Right cardiac atrium (tissue), 5 donors: ENCODE results near the gene SV2A. TPM values are rescaled to one million over a fixed set of nuclear protein-coding genes. Genes with fewer than 3 reads are reported as not detected.
"Not testable (repeated sequence)": the region's sequence is repeated elsewhere in the genome, so short reads cannot be mapped to it uniquely, and the experiment has no call there.

ENCODE experiments used
- ATAC-seq, 2 donors: fragments of 200-7000 bp; cut with Tn5 transposase; one replicate each; pipeline versions ENCODE4 v1.8.0 to v1.9.1; 2020; ENCODE audit warnings: moderate library complexity in 2 of 2, mild to moderate bottlenecking in 1 of 2
- DNase-seq, 3 donors: peaks; one replicate each; pipeline ENCODE4 v3.0.0-alpha.2; 2020
- H3K27ac ChIP-seq: one replicate; pipeline ENCODE4 v1.5.1; 2013; ENCODE audit warnings: mild to moderate bottlenecking, low read length, control low read depth, moderate library complexity
- H3K27me3 ChIP-seq: one replicate; pipeline ENCODE4 v1.6.1; 2013; ENCODE audit not compliant: control insufficient read depth, insufficient read depth
- H3K4me1 ChIP-seq: one replicate; pipeline ENCODE4 v1.6.1; 2013; ENCODE audit warnings: low read length; ENCODE audit not compliant: control insufficient read depth, insufficient read depth
- H3K4me3 ChIP-seq: one replicate; pipeline ENCODE4 v1.5.1; 2013; ENCODE audit warnings: low read length, control low read depth
- H3K9me3 ChIP-seq: one replicate; pipeline ENCODE4 v1.6.1; 2013; ENCODE audit warnings: low read length; ENCODE audit not compliant: control insufficient read depth
- WGBS: extraction: QIAGEN DNeasy Blood & Tissue Kit; methylation state at CpG from one replicate; pipeline ENCODE4 v1.1.7; 2013; 5-methylcytosine and 5-hydroxymethylcytosine counted together
- intact Hi-C, 4 donors: fragments of 100-400 bp; cut with DNase I; formaldehyde crosslinking; loops; one replicate each; pipeline versions ENCODE4 v1.11.0 to v1.14.0; 2022 to 2023
- polyA plus RNA-seq: library from polyadenylated mRNA; stranded (reverse); fragments of 200-250 nt; gene quantifications from one replicate; pipeline ENCODE4 v1.2.3, GENCODE V29; 2013
- total RNA-seq, 4 donors: library from RNA; stranded (reverse); fragmentation: NEBNext Ultra II Directional; extraction: Animal tissue kit (Norgen Biotek cat#: 25700); gene quantifications; one replicate each; pipeline ENCODE4 v1.2.1, GENCODE V29; 2021
- donor health status: healthy with polysubstance abuse.
- donor health status: DM: no; HTN: yes; CAD: no.
- donor health status: DM: no; HTN: no; CAD: no.
- donor health status: DM: no; HTN: yes; CAD: no; lungs with severe emphysema.
- donor health status: DM: yes; HTN: yes; CAD: no.

SV2A gene
- total and polyA plus RNA-seq, 5 donors = 1.0 to 2.8 (median 1.5) TPM

- DNase-seq (peak; percentile 83 to 89 (median 88)), ATAC-seq (peak; percentile 89 to 91)
- Histone ChIP-seq H3K27ac (peak overlapping the region; percentile 99), H3K4me3 (peak overlapping the region; percentile 95), H3K9me3 (no peaks in the 10 kb centered on the region), H3K27me3 (no peaks in the 10 kb centered on the region), H3K4me1 (peaks cover 3% of the 10 kb centered on the region)
- intact Hi-C loops = no loop called here
- under 1% methylated on average over 62 of the region's 62 CpGs for WGBS
Observed at GRCh38 chr1:149886396-149887195, 31.0 kb downstream of the SV2A start.

GRCh38 chr1:149886121-149886395, 31.6 kb downstream of the SV2A start:
- Histone ChIP-seq H3K27ac (peak overlapping the region; percentile 99), H3K4me3 (peak overlapping the region; percentile 95)
- under 1% methylated on average over 19 of the region's 19 CpGs for WGBS
- ATAC-seq (peak in 1 of 2 donors; percentile 1), DNase-seq (peak in 1 of 3 donors; percentile 71)
- H3K4me1 ChIP-seq, H3K27me3 ChIP-seq, intact Hi-C loops, H3K9me3 ChIP-seq: not testable (repeated sequence)

GRCh38 chr1:149885339-149886120, 32.1 kb downstream of the SV2A start:
- H3K27me3 ChIP-seq = no peaks in the 10 kb centered on the region
- peak overlapping the region; percentile 99 for H3K27ac ChIP-seq
- peak overlapping the region; percentile 95 for H3K4me3 ChIP-seq
- H3K4me1 ChIP-seq = peaks cover 3% of the 10 kb centered on the region
- ATAC-seq (peak; percentile 77 to 78), DNase-seq (peak; percentile 91 to 96 (median 95))
- no peaks in the 10 kb centered on the region for H3K9me3 ChIP-seq
- under 1% methylated on average over 36 of the region's 36 CpGs for WGBS
- intact Hi-C loops = no loop called here

DNA sequence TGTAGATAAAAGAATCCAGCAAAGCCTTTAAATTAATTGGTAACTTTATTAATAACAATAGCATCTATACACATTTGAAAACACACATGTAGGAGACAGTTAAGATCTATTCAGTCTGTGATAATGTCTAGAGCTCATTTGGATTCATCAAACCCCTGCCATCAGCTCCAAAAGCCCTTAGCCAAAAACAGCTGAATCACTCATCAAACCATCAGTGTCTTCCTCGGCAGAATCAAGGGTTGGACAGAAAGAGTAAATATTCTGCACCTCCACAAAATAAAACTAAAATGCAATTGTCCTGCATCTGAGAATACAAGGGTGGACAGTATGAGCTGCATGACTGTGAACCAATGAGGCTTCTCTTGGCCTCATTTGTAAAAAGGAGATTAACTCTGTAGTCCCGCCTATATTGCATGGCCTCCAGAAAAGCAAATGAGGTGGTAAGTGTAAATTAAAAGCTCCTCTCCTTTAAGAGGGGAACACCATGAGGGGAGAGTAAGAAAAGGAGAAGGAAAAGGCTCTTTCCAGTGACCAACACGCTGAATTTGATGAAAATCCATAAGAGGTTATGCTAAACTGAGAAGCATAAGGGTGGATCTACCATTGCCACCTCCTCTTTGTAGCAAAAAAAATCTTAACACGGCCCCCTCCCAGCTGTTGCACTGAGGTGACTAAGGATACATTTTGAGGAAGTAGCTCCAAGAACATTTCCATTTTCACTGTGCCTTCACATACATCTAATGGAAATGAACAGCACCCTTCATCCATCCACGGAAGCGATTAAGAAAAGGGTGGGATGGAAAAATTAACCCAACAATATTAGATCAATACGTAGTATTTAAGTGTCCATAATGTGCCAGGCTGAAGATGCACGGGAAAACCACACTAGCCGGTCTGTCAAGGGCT, 33.0 kb downstream of the SV2A start:
- Histone ChIP-seq H3K4me3 (peak overlapping the region; percentile 95), H3K4me1 (peaks cover 3% of the 10 kb centered on the region), H3K27ac (peak overlapping the region; percentile 99), H3K9me3 (no peaks in the 10 kb centered on the region), H3K27me3 (no peaks in the 10 kb centered on the region)
- intact Hi-C loops = no loop called here
- ATAC-seq (no peak), DNase-seq (no peak)
- 7% methylated on average over 9 of the region's 9 CpGs for WGBS

DNA sequence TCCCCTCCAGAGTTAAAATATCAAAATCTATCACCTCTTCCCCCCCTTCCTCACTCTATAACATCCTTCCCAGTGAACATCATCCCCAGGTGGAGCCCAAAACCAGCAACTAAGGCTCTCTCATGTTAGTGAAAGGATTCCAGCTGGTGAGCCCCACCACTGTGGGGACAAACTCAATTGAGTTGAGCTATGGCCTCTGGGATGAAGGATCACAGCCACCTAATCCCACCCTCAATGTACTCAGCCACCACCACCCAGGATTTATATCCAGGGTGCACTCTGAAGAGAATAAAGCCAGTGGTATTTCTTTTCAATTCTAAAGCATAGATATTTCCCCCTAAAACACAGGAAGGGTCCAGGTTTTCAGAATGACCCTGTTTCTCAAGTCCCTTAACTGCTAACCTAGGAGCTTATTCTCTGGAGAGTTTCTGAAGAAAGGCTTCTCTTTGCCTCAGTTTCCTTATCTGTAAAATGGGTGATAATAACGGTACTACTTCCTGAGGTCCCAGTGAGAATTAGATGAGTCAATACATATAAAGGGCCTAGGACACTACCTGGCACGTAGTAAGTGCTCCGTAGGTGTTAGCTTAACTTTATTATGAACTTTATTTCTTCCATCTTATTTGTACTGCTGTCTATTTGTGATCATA, 33.9 kb downstream of the SV2A start:
- Histone ChIP-seq H3K4me1 (peaks cover under 1% of the 10 kb centered on the region), H3K27ac (no peak overlapping the region), H3K27me3 (no peaks in the 10 kb centered on the region), H3K9me3 (no peaks in the 10 kb centered on the region), H3K4me3 (peak overlapping the region; percentile 95)
- ATAC-seq (no peak), DNase-seq (no peak)
- WGBS = 77% methylated on average over 3 of the region's 3 CpGs
- intact Hi-C loops = no loop called here

DNA sequence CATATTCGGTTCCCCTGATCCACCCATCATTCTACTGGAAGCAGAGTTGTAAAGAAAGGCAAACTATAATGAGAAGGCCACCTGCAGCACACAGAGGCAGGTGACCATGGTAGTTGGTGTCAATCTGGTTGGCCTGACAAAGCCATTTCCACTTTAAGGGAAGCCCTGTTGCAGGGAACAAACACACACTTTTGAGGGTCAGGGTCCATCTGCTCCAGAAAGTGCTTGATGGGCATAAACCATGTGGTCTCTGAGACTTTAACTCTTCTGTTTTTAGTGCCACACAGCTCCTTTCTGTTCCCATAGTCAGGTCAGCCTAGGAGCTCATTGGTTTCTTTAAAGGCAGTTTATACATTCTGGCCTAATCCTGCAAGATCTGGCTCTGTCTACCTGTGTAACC, 35.8 kb downstream of the SV2A start:
- Histone ChIP-seq H3K27me3 (no peaks in the 10 kb centered on the region), H3K4me1 (no peaks in the 10 kb centered on the region), H3K27ac (no peak overlapping the region), H3K9me3 (no peaks in the 10 kb centered on the region), H3K4me3 (no peak overlapping the region)
- WGBS = 89% methylated on average over 1 of the region's 1 CpG
- ATAC-seq (no peak), DNase-seq (no peak)
- intact Hi-C loops = no loop called here

DNA sequence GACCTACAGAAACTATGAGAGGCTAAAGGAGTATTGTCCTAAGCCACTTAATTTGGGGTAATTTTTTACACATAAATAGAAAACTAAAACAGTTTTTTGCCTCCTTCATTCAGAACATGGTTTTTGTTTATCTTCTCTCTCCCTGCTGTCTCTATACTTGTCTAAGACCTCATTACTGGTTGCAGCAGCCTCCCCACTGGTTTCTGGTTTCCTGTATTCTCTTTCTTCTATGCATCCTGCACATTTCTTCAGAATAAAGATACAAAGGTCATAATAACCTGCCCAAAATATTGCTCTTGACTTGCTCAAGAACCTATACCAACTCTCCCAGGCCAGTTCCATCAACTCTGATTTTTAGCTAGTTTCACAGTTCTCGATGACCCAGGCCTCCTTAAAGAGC, 38.1 kb downstream of the SV2A start:
- Histone ChIP-seq H3K9me3 (no peaks in the 10 kb centered on the region), H3K27ac (no peak overlapping the region), H3K4me1 (no peaks in the 10 kb centered on the region), H3K4me3 (no peak overlapping the region), H3K27me3 (no peaks in the 10 kb centered on the region)
- 93% methylated on average over 1 of the region's 1 CpG for WGBS
- no peak for DNase-seq
- no peak for ATAC-seq
- intact Hi-C loops = no loop called here

- DNase-seq (no peak), ATAC-seq (no peak)
- Histone ChIP-seq H3K27ac (no peak overlapping the region), H3K27me3 (no peaks in the 10 kb centered on the region), H3K4me1 (no peaks in the 10 kb centered on the region), H3K9me3 (no peaks in the 10 kb centered on the region), H3K4me3 (no peak overlapping the region)
- intact Hi-C loops = no loop called here
- 90% methylated on average over 7 of the region's 7 CpGs for WGBS
Observed at GRCh38 chr1:149877211-149877946, 40.3 kb downstream of the SV2A start.

GRCh38 chr1:149873060-149873459, 44.6 kb downstream of the SV2A start:
- WGBS = no CpG with 5 or more reads among the region's 4 CpGs
- H3K9me3 ChIP-seq, H3K4me1 ChIP-seq, H3K4me3 ChIP-seq, ATAC-seq, DNase-seq, intact Hi-C loops, H3K27me3 ChIP-seq, H3K27ac ChIP-seq: not testable (repeated sequence)

DNA sequence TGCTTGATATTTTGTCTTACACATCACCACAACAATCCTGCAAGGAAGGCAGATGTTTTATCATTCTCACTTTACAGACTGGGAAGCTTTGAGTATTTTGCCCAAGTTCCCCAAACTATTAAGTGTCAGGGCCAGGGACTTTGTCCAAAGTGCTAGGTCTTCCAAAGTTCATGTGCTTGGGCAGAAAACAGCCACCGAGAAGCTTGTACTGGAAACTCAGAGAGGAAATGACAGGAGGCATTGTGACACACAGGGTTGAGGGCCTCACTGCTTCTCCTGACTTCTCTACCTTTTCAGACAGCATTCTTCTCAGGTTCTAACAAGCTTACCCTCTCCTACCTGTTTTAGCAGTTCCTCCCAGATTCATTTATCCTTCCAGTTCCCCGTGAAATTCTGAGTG, 50.8 kb downstream of the SV2A start:
- H3K4me1 ChIP-seq, H3K27ac ChIP-seq, H3K4me3 ChIP-seq, DNase-seq, H3K27me3 ChIP-seq, intact Hi-C loops, H3K9me3 ChIP-seq: not testable (repeated sequence)
- WGBS = no CpG with 5 or more reads among the region's 2 CpGs
- ATAC-seq = peak; percentile 32 to 44
